Trophoblast cell (in vitro differentiated cells and primary cell): ENCODE measurements around the gene MAPT.

ENCODE experiments used
- DNase-seq, 2 donors: peaks; one replicate each; pipeline ENCODE4 v3.0.0-alpha.2; 2016
- H2AFZ ChIP-seq: 2 replicates; pipeline ENCODE4 v1.6.1; 2013; ENCODE audit warnings: low read length, moderate library complexity, mild to moderate bottlenecking; ENCODE audit not compliant: insufficient read depth, poor library complexity
- H2AK5ac ChIP-seq: 2 replicates; pipeline ENCODE4 v1.6.1; 2013; ENCODE audit warnings: mild to moderate bottlenecking, low read length
- H2BK120ac ChIP-seq: 2 replicates; pipeline ENCODE4 v1.6.1; 2013; ENCODE audit warnings: low read length, mild to moderate bottlenecking, moderate library complexity; ENCODE audit not compliant: insufficient read depth, poor library complexity
- H2BK12ac ChIP-seq: 2 replicates; pipeline ENCODE4 v1.6.1; 2013; ENCODE audit warnings: mild to moderate bottlenecking, low read length, moderate library complexity
- H2BK5ac ChIP-seq: 2 replicates; pipeline ENCODE4 v1.6.1; 2013; ENCODE audit warnings: low read length, low read depth, moderate library complexity, mild to moderate bottlenecking; ENCODE audit not compliant: poor library complexity
- H3K14ac ChIP-seq: 2 replicates; pipeline ENCODE4 v1.6.1; 2013; ENCODE audit warnings: mild to moderate bottlenecking, low read length
- H3K18ac ChIP-seq: 2 replicates; pipeline ENCODE4 v1.6.1; 2013; ENCODE audit warnings: mild to moderate bottlenecking, low read length
- H3K23ac ChIP-seq: 2 replicates; pipeline ENCODE4 v1.6.1; 2013; ENCODE audit warnings: low read length
- H3K27ac ChIP-seq: 2 replicates; pipeline ENCODE4 v1.5.1; 2013; ENCODE audit warnings: low read depth, mild to moderate bottlenecking, inconsistent platforms, low read length, moderate library complexity
- H3K27me3 ChIP-seq: 2 replicates; pipeline ENCODE4 v1.6.1; 2013; ENCODE audit warnings: inconsistent platforms, mild to moderate bottlenecking, low read length, moderate library complexity; ENCODE audit not compliant: insufficient read depth
- H3K36me3 ChIP-seq, 2 experiments: 1 replicate in 1 of 2; 2 replicates in 1 of 2; pipeline ENCODE4 v1.6.1; 2013; ENCODE audit warnings: low read length in 2 of 2, mild to moderate bottlenecking in 2 of 2, moderate library complexity in 1 of 2; ENCODE audit not compliant: insufficient read depth in 2 of 2, control insufficient read depth in 1 of 2
- H3K4ac ChIP-seq: 2 replicates; pipeline ENCODE4 v1.6.1; 2013; ENCODE audit warnings: low read depth, mild to moderate bottlenecking, low read length, moderate library complexity
- H3K4me1 ChIP-seq, 2 experiments: 1 replicate in 1 of 2; 2 replicates in 1 of 2; pipeline ENCODE4 v1.6.1; 2013; ENCODE audit warnings: low read length in 2 of 2, mild to moderate bottlenecking in 2 of 2, moderate library complexity in 1 of 2; ENCODE audit not compliant: insufficient read depth in 2 of 2, control insufficient read depth in 1 of 2
- H3K4me2 ChIP-seq: 2 replicates; pipeline ENCODE4 v1.6.1; 2013; ENCODE audit warnings: inconsistent platforms, mild to moderate bottlenecking, low read length, moderate library complexity
- H3K4me3 ChIP-seq: 2 replicates; pipeline ENCODE4 v1.5.1; 2013; ENCODE audit warnings: mild to moderate bottlenecking, low read depth, low read length, inconsistent platforms
- H3K79me1 ChIP-seq: one replicate; pipeline ENCODE4 v1.6.1; 2013; ENCODE audit warnings: low read length
- H3K79me2 ChIP-seq: 2 replicates; pipeline ENCODE4 v1.6.1; 2013; ENCODE audit warnings: low read length, mild to moderate bottlenecking; ENCODE audit not compliant: control insufficient read depth, insufficient read depth, poor library complexity
- H3K9ac ChIP-seq: 2 replicates; pipeline ENCODE4 v1.6.1; 2013; ENCODE audit warnings: mild to moderate bottlenecking, low read length
- H3K9me3 ChIP-seq: 2 replicates; pipeline ENCODE4 v1.6.1; 2013; ENCODE audit warnings: low read depth, mild to moderate bottlenecking, control low read depth, inconsistent platforms, low read length; ENCODE audit not compliant: insufficient read depth
- H4K12ac ChIP-seq: 2 replicates; pipeline ENCODE4 v1.6.1; 2013; ENCODE audit warnings: low read depth, mild to moderate bottlenecking, low read length, moderate library complexity
- H4K8ac ChIP-seq: 2 replicates; pipeline ENCODE4 v1.6.1; 2013; ENCODE audit warnings: low read depth, mild to moderate bottlenecking, low read length, moderate library complexity
- H4K91ac ChIP-seq: one replicate; pipeline ENCODE4 v1.6.1; 2013; ENCODE audit warnings: low read depth, mild to moderate bottlenecking, low read length, moderate library complexity
- WGBS: extraction: QIAGEN DNeasy Blood & Tissue Kit; methylation state at CpG from one replicate; pipeline ENCODE4 v1.1.7; 2013; ENCODE audit warnings: missing lambda C conversion rate; ENCODE audit not compliant: insufficient read length, insufficient coverage; ENCODE audit errors: extremely low coverage; 5-methylcytosine and 5-hydroxymethylcytosine counted together

MAPT gene

GRCh38 chr17:45846646-45847045 lies 47.7 kb upstream of the MAPT start:
- no peaks in the 10 kb centered on the region for H3K79me1 ChIP-seq
- WGBS = no CpG with 5 or more reads among the region's 9 CpGs

GRCh38 chr17:45847101-45847500 lies 47.3 kb upstream of the MAPT start:
- no peak overlapping the region for H3K14ac ChIP-seq
- no peaks in the 10 kb centered on the region for H3K36me3 ChIP-seq
- no peak overlapping the region for H3K4me2 ChIP-seq
- no peak for DNase-seq
- H2AFZ ChIP-seq = no peak overlapping the region
- no peaks in the 10 kb centered on the region for H3K79me2 ChIP-seq
- no peak overlapping the region for H3K4ac ChIP-seq
- no peak overlapping the region for H2BK5ac ChIP-seq
- no peak overlapping the region for H3K18ac ChIP-seq
- H3K23ac ChIP-seq = no peak overlapping the region
- no peak overlapping the region for H2BK12ac ChIP-seq
- H3K79me1 ChIP-seq = no peaks in the 10 kb centered on the region
- WGBS = no CpG with 5 or more reads among the region's 4 CpGs
- H3K4me3 ChIP-seq = no peak overlapping the region
- H2AK5ac ChIP-seq = no peak overlapping the region
- no peak overlapping the region for H3K27ac ChIP-seq
- no peak overlapping the region for H3K9ac ChIP-seq
- no peak overlapping the region for H4K12ac ChIP-seq
- no peaks in the 10 kb centered on the region for H3K27me3 ChIP-seq
- H4K91ac ChIP-seq = no peak overlapping the region
- H4K8ac ChIP-seq = no peak overlapping the region
- H3K4me1 ChIP-seq = no peaks in the 10 kb centered on the region
- H2BK120ac ChIP-seq = no peak overlapping the region
- no peaks in the 10 kb centered on the region for H3K9me3 ChIP-seq

More at GRCh38 chr17:45846646-45847045, 47.7 kb upstream of the MAPT start:
- H3K27me3 ChIP-seq = no peaks in the 10 kb centered on the region
- H2AFZ ChIP-seq = no peak overlapping the region
- H3K4me3 ChIP-seq = no peak overlapping the region
- no peak overlapping the region for H4K91ac ChIP-seq
- no peak overlapping the region for H2BK5ac ChIP-seq
- H3K4ac ChIP-seq = no peak overlapping the region
- no peak overlapping the region for H4K8ac ChIP-seq
- no peak for DNase-seq
- H3K18ac ChIP-seq = no peak overlapping the region
- no peak overlapping the region for H3K9ac ChIP-seq
- no peak overlapping the region for H2AK5ac ChIP-seq
- H2BK120ac ChIP-seq = no peak overlapping the region
- no peaks in the 10 kb centered on the region for H3K4me1 ChIP-seq
- H4K12ac ChIP-seq = no peak overlapping the region
- H3K14ac ChIP-seq = no peak overlapping the region
- H3K9me3 ChIP-seq = no peaks in the 10 kb centered on the region
- no peak overlapping the region for H3K23ac ChIP-seq
- no peaks in the 10 kb centered on the region for H3K36me3 ChIP-seq
- no peak overlapping the region for H3K4me2 ChIP-seq
- H3K27ac ChIP-seq = no peak overlapping the region
- no peaks in the 10 kb centered on the region for H3K79me2 ChIP-seq
- H2BK12ac ChIP-seq = no peak overlapping the region

GRCh38 chr17:45847747-45848146 lies 46.6 kb upstream of the MAPT start:
- H4K8ac ChIP-seq = no peak overlapping the region
- no peaks in the 10 kb centered on the region for H3K27me3 ChIP-seq
- H3K4me3 ChIP-seq = no peak overlapping the region
- H3K18ac ChIP-seq = no peak overlapping the region
- H3K79me1 ChIP-seq = no peaks in the 10 kb centered on the region
- no peak overlapping the region for H2BK12ac ChIP-seq
- no peaks in the 10 kb centered on the region for H3K36me3 ChIP-seq
- H3K9ac ChIP-seq = no peak overlapping the region
- no peak overlapping the region for H4K12ac ChIP-seq
- H3K79me2 ChIP-seq = no peaks in the 10 kb centered on the region
- H2AFZ ChIP-seq = no peak overlapping the region
- no peaks in the 10 kb centered on the region for H3K4me1 ChIP-seq
- H3K9me3 ChIP-seq = no peaks in the 10 kb centered on the region
- no peak overlapping the region for H2BK120ac ChIP-seq
- no CpG with 5 or more reads among the region's 5 CpGs for WGBS
- no peak overlapping the region for H3K27ac ChIP-seq
- no peak overlapping the region for H2AK5ac ChIP-seq
- no peak overlapping the region for H3K4ac ChIP-seq
- no peak overlapping the region for H3K14ac ChIP-seq
- no peak for DNase-seq
- H3K4me2 ChIP-seq = no peak overlapping the region
- no peak overlapping the region for H3K23ac ChIP-seq
- no peak overlapping the region for H2BK5ac ChIP-seq
- H4K91ac ChIP-seq = no peak overlapping the region

GRCh38 chr17:45848405-45848804 lies 45.9 kb upstream of the MAPT start:
- Histone ChIP-seq H2AFZ (no peak overlapping the region), H3K23ac (no peak overlapping the region), H4K91ac (no peak overlapping the region), H3K36me3 (no peaks in the 10 kb centered on the region), H3K18ac (no peak overlapping the region), H3K27ac (no peak overlapping the region), H3K4me3 (no peak overlapping the region), H3K9ac (no peak overlapping the region), H2BK5ac (no peak overlapping the region), H3K9me3 (no peaks in the 10 kb centered on the region), H3K4me1 (no peaks in the 10 kb centered on the region), H2BK120ac (no peak overlapping the region), H2BK12ac (no peak overlapping the region), H2AK5ac (no peak overlapping the region), H3K14ac (no peak overlapping the region), H4K12ac (no peak overlapping the region), H3K79me2 (no peaks in the 10 kb centered on the region), H3K79me1 (no peaks in the 10 kb centered on the region), H3K4me2 (no peak overlapping the region), H3K4ac (no peak overlapping the region), H3K27me3 (no peaks in the 10 kb centered on the region), H4K8ac (no peak overlapping the region)
- DNase-seq = no peak
- no CpG with 5 or more reads among the region's 9 CpGs for WGBS
